Stimulated activated CD8-positive, alpha-beta memory T cell treated with anti-CD3 and anti-CD28 coated beads, Interleukin-2, amount 100 ng/mL, for 48 hours (primary cell): Measurements from ENCODE around the gene ANKRD13D.

ENCODE experiments used
- DNase-seq, 2 donors: peaks; one replicate each; pipeline ENCODE4 v3.0.0-alpha.2; 2020; ENCODE audit warnings: low read depth in 2 of 2

ANKRD13D gene

GRCh38 chr11:67302571-67303131, 13.5 kb downstream of the ANKRD13D start:
- DNase-seq, result no peak

DNA sequence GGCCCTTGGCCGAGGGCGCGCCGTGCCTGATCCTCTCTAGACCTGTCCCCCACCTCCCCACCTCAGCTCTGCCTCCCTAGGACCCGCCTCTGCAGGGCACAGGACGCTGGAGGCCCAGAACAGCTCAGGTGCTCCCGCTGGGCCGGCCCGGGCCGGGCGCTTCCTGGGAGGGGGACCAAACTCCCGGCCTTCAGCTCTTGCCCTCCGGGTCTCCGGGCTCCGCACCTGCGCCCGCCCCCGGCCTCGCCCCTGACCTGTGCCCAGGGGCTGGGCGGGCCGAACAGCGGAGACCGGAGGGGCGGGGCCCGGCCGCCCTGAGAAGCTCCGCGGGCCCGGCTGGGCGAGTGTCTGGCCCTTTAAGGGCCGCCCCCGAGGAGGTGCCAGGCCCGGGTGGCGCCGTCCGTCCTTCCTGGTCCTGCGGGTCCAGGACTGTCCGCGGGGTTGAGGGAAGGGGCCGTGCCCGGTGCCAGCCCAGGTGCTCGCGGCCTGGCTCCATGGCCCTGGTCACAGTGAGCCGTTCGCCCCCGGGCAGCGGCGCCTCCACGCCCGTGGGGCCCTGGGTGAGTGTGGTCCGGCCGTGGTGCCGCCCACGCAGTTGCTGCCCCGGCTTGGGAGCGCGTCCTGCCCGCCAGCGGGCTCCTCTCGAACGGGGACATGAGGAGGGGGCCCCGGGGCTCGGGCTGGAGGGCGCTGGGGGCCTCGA, 14.2 kb downstream of the ANKRD13D start, which contains the start of gene SSH3:
TSS of gene SSH3 (plus strand) at position 399 of the 703 bp plus-strand sequence. CDS start at position 495, 96 bp downstream.
- peak in 1 of 2 donors; percentile 42 for DNase-seq

GRCh38 chr11:67303835-67304411, 14.8 kb downstream of the ANKRD13D start:
- DNase-seq, result no peak

- no peak for DNase-seq
Observed at GRCh38 chr11:67304511-67305113, 15.5 kb downstream of the ANKRD13D start.

DNA sequence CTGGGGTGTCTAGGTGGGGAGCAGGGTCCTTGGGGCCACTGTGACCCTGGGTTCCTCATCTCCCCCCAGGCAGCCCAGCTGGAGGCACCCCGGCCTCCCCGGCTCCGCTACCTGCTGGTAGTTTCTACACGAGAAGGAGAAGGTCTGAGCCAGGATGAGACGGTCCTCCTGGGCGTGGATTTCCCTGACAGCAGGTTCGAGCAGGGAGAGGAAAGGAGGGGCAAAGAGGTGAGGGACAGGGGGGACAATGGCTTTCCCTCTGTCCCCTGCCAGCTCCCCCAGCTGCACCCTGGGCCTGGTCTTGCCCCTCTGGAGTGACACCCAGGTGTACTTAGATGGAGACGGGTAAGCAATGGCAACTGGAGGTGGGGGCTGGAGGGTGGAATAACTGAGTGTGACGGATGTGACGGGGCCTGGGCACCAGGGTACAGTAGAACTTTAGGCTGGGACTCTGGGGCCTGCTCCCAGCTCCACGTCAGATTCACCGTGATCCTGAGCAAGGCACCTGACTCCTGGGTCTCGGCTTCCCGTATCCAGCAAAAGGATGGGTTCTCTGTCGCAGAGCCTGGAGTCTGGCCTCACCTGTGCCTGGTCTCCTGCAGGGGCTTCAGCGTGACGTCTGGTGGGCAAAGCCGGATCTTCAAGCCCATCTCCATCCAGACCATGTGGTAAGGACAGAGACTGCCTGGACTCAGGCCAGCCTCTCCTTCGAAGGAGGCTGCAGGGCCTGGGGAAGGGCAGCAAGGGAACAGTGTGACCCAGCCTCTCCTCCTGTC, 17.9 kb downstream of the ANKRD13D start:
- no peak for DNase-seq

- no peak for DNase-seq
Observed at GRCh38 chr11:67307545-67308001, 18.5 kb downstream of the ANKRD13D start.

GRCh38 chr11:67308031-67308866, 19.1 kb downstream of the ANKRD13D start:
- DNase-seq, result no peak

- DNase-seq, result no peak
Observed at GRCh38 chr11:67309166-67309565, 20.1 kb downstream of the ANKRD13D start.

GRCh38 chr11:67309661-67310061, 20.6 kb downstream of the ANKRD13D start:
- DNase-seq, result no peak

- no peak for DNase-seq
Observed at GRCh38 chr11:67310246-67311050, 21.3 kb downstream of the ANKRD13D start.

- DNase-seq, result no peak
Observed at GRCh38 chr11:67311051-67311555, 22.0 kb downstream of the ANKRD13D start.

DNA sequence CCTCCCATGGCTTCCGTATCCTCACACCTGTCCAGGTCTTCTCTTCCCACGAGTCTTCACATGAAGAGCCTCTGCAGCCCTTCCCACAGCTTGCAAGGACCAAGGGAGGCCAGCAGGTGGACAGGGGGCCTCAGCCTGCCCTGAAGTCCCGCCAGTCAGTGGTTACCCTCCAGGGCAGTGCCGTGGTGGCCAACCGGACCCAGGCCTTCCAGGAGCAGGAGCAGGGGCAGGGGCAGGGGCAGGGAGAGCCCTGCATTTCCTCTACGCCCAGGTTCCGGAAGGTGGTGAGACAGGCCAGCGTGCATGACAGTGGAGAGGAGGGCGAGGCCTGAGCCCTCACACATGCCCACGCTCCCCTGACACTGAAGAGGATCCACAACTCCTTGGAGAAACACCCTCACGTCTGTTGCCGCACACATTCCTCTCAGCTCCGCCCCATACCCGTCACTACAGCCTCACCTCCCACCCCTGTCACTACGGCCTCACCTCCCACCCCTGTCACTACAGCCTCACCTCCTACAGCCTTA, 22.5 kb downstream of the ANKRD13D start:
- DNase-seq, result no peak

- no peak for DNase-seq
Observed at GRCh38 chr11:67312187-67313021, 23.3 kb downstream of the ANKRD13D start.

DNA sequence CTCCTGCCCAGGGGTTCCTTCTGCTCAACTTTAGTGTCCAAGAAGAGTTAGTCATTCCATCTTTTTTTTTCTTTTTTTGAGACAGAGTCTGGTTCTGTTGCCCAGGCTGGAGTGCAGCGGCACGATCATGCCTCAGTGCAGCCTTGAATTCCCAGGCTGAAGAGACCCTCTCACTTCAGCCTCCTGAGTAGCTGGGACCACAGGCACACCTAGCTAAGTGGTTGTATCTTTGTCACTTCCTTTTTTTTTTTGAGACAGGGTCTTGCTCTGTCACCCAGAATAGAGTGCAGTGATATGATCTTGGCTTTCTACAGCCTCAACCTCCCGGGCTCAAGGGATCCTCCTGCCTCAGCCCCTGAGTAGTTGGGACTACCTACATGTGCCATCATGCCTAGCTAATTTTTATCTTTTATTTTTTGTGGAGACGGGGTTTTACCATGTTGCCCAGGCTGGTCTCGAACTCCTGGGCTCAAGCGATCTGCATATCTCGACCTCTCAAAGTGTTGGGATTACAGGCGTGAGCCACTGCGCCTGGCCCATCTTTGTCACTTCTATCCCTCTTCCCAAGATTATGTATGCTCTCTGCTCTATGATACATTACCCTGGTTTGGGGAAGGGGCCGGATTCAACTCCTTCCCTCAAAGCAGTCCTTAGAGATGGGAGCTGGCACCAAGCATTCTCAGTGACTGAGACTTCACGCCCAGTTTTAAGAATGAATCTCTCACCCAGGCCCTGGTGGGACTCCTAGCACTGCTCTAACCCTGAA, 24.2 kb downstream of the ANKRD13D start:
- DNase-seq, result no peak

- no peak for DNase-seq
Observed at GRCh38 chr11:67314218-67314617, 25.1 kb downstream of the ANKRD13D start.

DNA sequence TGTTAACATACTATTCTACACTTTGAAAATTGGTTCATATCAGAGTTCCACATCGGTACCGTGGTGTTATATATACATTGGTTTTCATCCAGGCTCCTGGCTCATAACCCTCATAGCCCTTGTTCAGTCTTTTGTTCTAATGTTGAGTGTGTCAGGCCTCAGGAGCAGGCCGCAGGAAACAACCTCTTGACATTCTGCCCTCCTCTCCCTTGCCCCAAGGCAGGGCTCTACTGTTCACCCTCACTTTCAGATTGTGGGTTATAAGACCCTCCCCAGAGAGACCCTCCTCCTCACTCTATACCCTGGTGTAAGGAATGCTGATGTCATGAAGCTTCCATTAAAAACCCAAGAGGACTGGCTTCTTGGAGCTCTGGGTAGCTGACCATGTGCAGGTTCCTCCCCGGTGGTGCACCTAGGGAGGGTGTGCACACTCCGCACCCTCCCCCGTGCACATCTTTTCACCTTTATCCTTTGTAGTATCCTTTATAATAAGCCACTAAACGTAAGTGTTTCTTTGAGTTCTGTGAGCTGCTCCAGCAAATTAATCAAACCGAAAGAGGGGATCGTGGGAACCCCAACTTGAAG, 26.3 kb downstream of the ANKRD13D start:
- no peak for DNase-seq

DNA sequence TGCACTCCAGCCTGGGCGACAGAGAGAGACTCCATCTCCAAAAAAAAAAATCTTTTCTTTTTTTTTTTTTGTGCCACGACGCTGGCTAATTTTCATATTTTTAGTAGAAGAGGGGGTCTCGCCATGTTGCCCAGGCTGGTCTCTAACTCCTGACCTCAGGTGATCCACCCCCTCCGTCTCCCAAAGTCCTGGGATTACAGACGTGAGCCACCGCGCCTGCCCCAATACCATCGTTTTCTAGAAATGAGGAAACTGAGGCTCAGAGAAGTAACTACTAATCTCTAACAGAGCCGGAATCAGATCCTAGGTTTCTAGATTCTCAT, 27.7 kb downstream of the ANKRD13D start:
- DNase-seq, result no peak
